Measurements from ENCODE around the gene SOCS1.
"Not testable (repeated sequence)": the region's sequence is repeated elsewhere in the genome, so short reads cannot be mapped to it uniquely, and the experiment has no call there.

Gene SOCS1

DNA sequence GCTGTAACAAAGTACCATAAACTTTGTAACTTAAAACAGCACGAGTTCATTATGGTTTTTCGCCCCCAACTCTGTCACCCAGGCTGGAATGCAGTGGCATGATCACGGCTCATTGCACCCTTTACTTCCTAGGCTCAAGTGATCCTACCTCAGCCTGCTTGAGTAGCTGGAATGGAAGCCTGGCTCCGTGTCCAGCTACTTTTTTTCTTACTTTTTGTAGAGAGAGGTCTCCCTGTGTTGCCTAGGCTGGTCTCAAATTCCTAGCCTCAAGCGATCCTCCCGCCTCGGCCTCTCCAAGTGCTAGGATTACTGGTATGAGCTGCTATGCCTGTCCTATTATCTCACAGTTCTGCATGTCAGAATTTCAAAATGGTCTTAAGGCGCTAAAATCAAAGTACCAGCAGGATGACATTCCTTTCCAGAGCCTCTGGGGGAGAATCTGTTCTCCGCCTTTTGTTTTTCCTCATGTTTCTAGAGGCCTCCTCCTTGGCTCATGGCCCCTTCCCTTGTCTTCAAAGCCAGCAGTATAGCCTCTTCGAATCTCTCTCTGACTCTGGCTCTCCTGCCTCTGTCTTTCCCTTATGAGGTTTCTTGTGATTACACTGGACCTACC, 35.2 kb upstream of the SOCS1 start:
- no peak overlapping the region for H3K4me3 ChIP-seq (ENCODE audit: low read length)
- TF ChIP-seq, protein P1, sequence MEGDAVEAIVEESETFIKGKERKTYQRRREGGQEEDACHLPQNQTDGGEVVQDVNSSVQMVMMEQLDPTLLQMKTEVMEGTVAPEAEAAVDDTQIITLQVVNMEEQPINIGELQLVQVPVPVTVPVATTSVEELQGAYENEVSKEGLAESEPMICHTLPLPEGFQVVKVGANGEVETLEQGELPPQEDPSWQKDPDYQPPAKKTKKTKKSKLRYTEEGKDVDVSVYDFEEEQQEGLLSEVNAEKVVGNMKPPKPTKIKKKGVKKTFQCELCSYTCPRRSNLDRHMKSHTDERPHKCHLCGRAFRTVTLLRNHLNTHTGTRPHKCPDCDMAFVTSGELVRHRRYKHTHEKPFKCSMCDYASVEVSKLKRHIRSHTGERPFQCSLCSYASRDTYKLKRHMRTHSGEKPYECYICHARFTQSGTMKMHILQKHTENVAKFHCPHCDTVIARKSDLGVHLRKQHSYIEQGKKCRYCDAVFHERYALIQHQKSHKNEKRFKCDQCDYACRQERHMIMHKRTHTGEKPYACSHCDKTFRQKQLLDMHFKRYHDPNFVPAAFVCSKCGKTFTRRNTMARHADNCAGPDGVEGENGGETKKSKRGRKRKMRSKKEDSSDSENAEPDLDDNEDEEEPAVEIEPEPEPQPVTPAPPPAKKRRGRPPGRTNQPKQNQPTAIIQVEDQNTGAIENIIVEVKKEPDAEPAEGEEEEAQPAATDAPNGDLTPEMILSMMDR (IDR thresholded peaks at IDR 0.05; ENCODE audit: insufficient read depth, low read depth, low read length, missing control alignments) = no peak
- DNase-seq (ENCODE audit: low read depth) = no peak

DNA sequence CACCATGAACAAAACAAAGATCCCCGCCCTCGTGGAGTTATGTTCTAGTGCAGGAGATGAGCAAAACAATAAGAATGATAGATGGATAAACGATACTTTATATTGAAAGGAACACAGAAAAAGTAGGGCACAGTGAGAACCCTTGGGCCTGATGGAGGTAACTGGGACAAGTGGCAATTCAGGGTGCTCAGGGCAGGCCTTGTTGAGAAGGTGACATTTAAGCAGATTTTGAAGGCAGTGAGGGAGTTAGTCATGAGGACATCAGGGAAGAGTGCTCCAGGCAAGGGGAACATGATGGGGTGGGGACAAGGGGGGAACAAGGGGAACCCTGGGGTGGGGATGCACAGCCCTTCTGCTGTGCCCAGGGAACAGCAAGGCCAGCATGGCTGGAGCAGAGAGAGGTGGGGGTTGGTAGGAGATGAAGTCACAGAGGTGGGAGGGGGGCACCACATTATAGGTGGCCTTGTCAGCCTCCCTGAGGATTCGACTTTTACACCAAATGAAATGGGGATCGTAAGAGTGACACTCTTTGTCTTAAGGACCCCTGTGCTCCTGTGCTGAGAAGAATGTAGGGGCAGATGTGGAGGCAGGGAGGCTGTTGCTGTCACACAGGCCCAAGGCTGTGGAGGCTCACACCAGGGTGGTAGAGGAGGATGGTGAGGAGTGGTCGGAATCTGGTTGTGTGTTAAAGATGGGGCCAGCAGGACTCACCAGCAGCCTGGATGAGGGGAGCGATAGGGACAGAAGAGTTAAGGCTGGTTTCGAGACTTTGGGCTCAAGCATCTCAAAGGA, 34.3 kb upstream of the SOCS1 start:
- TF ChIP-seq, protein P1 (IDR thresholded peaks at IDR 0.05; ENCODE audit: insufficient read depth, low read depth, low read length, missing control alignments) = no peak
- DNase-seq (ENCODE audit: low read depth) = no peak
- H3K4me3 ChIP-seq (ENCODE audit: low read length) = no peak overlapping the region

DNA sequence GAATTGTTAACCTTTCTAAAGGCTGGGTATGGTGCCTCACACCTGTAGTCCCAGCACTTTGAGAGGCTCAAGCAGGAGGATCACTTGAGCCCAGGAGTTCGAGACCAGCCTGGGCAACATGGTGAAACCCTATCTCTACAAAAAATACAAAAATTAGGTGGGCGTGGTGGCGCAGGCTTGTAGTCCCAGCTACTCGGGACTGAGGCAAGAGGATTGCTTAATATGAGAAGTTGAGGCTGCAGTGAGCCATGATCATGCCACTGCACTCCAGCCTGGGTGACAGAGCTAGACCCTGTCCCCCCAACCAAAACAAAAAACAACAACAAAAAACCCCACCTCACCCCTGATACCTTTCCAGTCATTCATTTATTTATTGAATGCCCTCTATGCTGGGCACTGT, 33.7 kb upstream of the SOCS1 start:
- DNase-seq (ENCODE audit: low read depth); H3K4me3 ChIP-seq (ENCODE audit: low read length): not testable (repeated sequence)

DNA sequence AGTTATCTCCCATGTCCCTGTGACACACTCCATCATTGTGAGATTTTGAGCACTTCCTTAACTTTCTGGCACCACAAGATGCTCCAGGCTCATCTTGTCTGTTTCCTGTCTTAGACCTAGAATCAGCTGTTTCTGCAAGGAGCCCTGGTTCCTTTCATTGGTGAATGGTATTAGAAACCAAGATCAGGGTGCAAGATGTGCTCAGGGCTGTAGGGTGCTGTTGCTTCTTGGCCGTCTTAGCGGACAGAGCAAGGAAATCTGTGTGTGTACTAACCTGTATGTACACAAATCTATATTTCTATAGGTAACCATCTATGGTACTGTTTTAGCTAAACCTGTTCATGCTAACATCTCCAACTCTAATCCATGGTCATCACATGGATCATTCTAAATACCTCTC, 33.2 kb upstream of the SOCS1 start:
- no peak overlapping the region for H3K4me3 ChIP-seq (ENCODE audit: low read length)
- TF ChIP-seq, protein P1 (IDR thresholded peaks at IDR 0.05; ENCODE audit: insufficient read depth, low read depth, low read length, missing control alignments) = no peak
- no peak for DNase-seq (ENCODE audit: low read depth)

DNA sequence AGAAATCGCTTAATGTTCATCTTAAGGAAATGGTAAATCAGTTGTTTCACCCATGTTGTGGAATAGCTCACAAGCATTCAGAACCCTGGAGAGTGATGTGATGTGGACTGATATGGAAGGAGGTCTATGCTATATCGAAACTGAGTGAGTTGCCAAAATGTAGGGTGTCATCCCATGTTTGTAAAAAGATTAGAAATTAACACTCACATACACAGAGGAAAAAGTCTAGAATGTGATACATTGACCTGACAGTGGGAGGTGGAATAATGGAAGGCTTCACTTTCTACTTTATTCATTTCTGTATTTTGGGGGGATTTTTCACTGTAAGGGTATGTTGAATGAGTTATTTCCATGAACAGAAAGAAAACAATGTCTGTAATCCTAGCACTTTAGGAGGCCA, 29.8 kb upstream of the SOCS1 start:
- TF ChIP-seq, protein P1 (IDR thresholded peaks at IDR 0.05; ENCODE audit: insufficient read depth, low read depth, low read length, missing control alignments) = no peak
- no peak for DNase-seq (ENCODE audit: low read depth)
- no peak overlapping the region for H3K4me3 ChIP-seq (ENCODE audit: low read length)

DNA sequence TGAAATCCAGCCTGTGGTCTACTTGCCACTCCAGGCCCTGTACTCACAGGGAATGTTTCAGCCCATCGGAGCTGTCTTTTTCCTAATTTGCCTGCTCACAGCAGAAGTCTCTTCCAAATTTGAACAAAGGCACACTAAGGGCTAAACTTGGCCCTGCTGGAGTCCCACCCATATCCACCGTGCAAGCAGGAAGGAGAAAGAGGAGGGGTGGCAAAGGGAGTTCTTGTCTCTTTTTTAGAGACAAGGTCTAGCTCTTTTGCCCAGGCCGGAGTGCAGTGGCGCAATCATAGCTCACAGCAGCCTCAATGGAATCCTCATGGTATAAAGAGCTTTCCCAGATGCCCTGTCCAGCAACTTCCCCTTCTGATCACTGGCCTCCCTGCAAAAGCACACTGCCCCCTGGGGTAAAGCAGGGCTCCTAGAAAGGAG, 27.8 kb upstream of the SOCS1 start:
- TF ChIP-seq, protein P1 (IDR thresholded peaks at IDR 0.05; ENCODE audit: insufficient read depth, low read depth, low read length, missing control alignments) = no peak
- no peak overlapping the region for H3K4me3 ChIP-seq (ENCODE audit: low read length)
- no peak for DNase-seq (ENCODE audit: low read depth)

DNA sequence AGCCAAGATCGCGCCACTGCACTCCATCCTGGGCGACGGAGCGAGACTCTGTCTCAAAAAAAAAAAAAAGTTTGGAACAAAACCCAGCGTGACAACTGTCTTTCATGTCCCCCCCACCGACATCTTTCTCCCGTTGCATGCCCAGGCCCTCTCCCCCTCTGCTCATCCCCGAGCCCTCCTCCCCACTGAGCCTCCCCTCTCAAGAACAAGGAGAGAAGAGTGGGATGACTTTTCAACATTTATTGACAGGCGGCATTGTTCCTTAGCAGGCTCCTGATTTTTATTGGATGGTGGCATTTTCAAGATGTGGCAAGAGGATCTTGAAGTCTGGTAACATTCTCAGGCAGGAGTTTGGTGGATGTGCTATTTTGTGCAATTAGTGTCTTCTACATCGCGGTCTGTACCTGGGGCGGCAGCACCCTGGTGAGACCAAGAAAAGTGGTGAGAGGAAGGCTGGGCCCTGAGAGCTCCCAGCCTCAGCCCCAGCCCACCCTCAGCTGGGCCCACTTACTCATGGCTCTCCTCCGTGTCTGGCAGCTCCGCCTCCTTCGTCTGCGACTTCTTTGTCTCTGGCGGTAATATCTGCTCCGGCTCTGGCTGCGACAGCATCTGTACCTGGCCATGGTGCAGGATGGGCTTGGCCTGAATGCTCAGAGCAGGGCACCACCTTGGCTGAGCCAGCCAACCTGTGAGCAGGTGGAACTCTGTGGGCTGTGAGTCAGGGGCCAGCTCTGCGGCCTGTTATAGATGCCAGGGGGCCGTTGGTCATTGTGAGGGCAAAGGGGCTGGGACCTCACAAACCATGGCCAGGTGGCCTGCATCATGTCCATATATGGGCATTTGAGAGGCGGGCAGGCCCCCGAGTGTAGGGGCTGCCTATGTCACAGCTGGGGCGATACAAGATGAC, 24.9 kb upstream of the SOCS1 start, which contains the start of gene PRM1:
TSS of gene PRM1 (minus strand) at position 715 of the 907 bp plus-strand sequence. CDS start at position 623, 92 bp downstream.
- TF ChIP-seq, protein P1 (IDR thresholded peaks at IDR 0.05; ENCODE audit: insufficient read depth, low read depth, low read length, missing control alignments) = no peak
- DNase-seq (ENCODE audit: low read depth) = no peak
- no peak within 1 kb of the TSS for H3K4me3 ChIP-seq (ENCODE audit: low read length)
